ENCODE data around the gene DPM2.

DPM2 gene

GRCh38 chr9:127918183-127919107 lies 19.2 kb downstream of the DPM2 start:
- no peak for DNase-seq

- DNase-seq, result no peak
Observed at GRCh38 chr9:127917603-127918002, 20.1 kb downstream of the DPM2 start.

- peak; percentile 92 to 94 (median 93) for DNase-seq
Observed at GRCh38 chr9:127916720-127917581, 20.7 kb downstream of the DPM2 start, which contains the start of gene ST6GALNAC4. Gene ST6GALNAC4, minus strand, starts transcription at chr9:127917041. Its CDS starts 622 bp downstream, at chr9:127916419.

- DNase-seq, result no peak
Observed at GRCh38 chr9:127915801-127916719, 21.6 kb downstream of the DPM2 start.

- no peak for DNase-seq
Observed at GRCh38 chr9:127915325-127915752, 22.3 kb downstream of the DPM2 start.

GRCh38 chr9:127913682-127914081 lies 24.0 kb downstream of the DPM2 start:
- no peak for DNase-seq

- DNase-seq, result no peak
Observed at GRCh38 chr9:127912882-127913281, 24.8 kb downstream of the DPM2 start.

- DNase-seq, result no peak
Observed at GRCh38 chr9:127912296-127912695, 25.4 kb downstream of the DPM2 start.

GRCh38 chr9:127910613-127911205 lies 26.9 kb downstream of the DPM2 start:
- no peak for DNase-seq

GRCh38 chr9:127909839-127910273 lies 27.8 kb downstream of the DPM2 start:
- no peak for DNase-seq

GRCh38 chr9:127908660-127908926 lies 29.1 kb downstream of the DPM2 start:
- DNase-seq, result no peak

- DNase-seq, result no peak
Observed at GRCh38 chr9:127907867-127908659, 29.6 kb downstream of the DPM2 start.

GRCh38 chr9:127905788-127906191 lies 31.9 kb downstream of the DPM2 start:
- DNase-seq, result peak; percentile 54 to 77 (median 67)

- peak in 4 of 5 donors; percentile 49 to 73 (median 56) for DNase-seq
Observed at GRCh38 chr9:127905004-127905728, 32.5 kb downstream of the DPM2 start.

- no peak for DNase-seq
Observed at GRCh38 chr9:127904561-127905003, 33.1 kb downstream of the DPM2 start.

- DNase-seq, result peak; percentile 30 to 86 (median 48)
Observed at GRCh38 chr9:127903557-127904475, 33.8 kb downstream of the DPM2 start.

GRCh38 chr9:127899128-127899943 lies 38.3 kb downstream of the DPM2 start, which contains the start of gene ST6GALNAC6:
Gene ST6GALNAC6, minus strand, starts transcription at chr9:127899603. Its CDS starts 1,622 bp downstream, at chr9:127897981.
- peak; percentile 43 to 74 (median 52) for DNase-seq
